ENCODE data around the gene SDK1.

The SDK1 gene

GRCh38 chr7:3591944-3592343 is 290.9 kb downstream of the SDK1 start:
- no peak for DNase-seq

GRCh38 chr7:3592401-3593134 is 291.5 kb downstream of the SDK1 start:
- no peak for DNase-seq

- DNase-seq: no peak
These were observed 293.8 kb downstream of the SDK1 start for GRCh38 chr7:3594901-3595300.

DNA sequence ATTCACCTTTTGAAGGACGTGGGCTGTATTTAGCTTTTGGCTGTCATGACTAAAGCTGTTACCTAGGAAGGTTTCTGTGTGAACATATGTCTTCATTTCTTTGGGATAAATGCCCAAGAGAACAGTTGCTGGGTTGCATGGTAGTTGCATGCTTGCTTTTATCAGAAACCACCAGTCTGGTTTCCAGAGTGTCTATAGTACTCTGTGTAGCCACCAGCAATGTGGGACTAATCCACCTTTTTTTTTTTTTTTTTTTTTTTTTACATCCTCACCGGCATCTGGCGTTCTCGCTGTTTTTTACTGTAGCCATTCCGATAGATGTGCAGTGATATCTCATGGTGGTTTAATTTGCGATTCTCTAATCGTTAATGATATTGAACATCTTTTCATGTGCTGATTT is 297.8 kb downstream of the SDK1 start:
- DNase-seq: no peak

- DNase-seq: no peak
These were observed 304.2 kb downstream of the SDK1 start for GRCh38 chr7:3605222-3605621.

- no peak for DNase-seq
These were observed 305.4 kb downstream of the SDK1 start for GRCh38 chr7:3606436-3606835.

- DNase-seq: no peak
These were observed 306.8 kb downstream of the SDK1 start for GRCh38 chr7:3607847-3608246.

GRCh38 chr7:3616306-3616705 is 315.3 kb downstream of the SDK1 start:
- DNase-seq: no peak

- DNase-seq: no peak
These were observed 329.0 kb downstream of the SDK1 start for GRCh38 chr7:3630081-3630480.

- DNase-seq: no peak
These were observed 333.3 kb downstream of the SDK1 start for GRCh38 chr7:3634396-3634795.

DNA sequence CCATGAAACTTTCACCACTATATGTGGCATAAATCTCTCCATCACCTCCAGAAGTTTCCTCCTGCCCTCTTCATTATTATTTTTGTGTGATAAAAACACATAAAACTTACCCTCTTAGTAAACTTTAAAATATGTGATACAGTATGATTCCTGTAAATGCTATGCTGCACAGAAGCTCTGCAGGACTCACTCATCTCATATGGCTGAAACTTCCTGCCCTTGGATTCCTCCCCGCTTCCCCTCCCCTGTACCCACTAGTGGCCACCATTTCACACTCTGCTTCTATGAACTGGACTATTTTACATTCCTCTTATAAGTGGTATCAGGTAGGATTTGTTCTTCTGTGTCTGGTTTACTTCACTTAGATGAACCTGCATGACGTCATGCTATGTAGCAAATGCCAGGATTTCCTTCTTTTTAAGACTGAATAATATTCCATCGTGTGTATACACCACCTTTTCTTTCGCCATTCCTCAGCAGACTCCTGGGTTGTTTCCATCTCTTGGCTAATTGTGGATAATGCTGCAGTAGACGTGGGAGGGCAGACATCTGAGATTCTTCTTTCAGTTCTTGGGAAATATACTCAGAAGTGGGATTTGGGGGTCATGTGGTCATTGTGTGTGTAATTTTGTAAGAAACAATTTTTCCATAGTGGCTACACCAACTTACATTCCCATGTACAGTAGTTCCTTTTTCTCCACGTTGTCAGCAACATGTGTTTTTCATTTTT is 335.2 kb downstream of the SDK1 start:
- DNase-seq: no peak

- DNase-seq: no peak
These were observed 338.2 kb downstream of the SDK1 start for GRCh38 chr7:3639253-3639652.

GRCh38 chr7:3641582-3641981 is 340.5 kb downstream of the SDK1 start:
- no peak for DNase-seq

GRCh38 chr7:3643091-3643490 is 342.0 kb downstream of the SDK1 start:
- DNase-seq: no peak

DNA sequence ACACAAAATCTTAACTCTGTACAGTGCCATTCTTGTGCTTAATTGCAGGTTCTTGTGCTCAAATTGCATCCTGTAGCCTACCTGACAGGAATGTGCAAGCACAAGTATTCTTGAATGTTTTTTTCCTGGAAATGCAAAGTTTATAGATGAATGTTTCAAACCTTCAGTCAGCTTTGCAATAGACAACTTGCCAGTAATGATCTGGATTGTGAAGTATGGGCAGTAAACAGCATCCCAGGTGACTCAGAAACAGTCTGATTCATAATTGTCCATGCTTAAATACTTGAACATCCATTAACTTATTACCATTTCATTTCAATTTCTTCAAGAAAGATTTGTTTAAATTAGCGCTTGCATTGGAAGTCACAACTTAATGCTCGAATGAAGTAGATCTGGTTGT is 347.2 kb downstream of the SDK1 start:
- no peak for DNase-seq

GRCh38 chr7:3649250-3649649 is 348.2 kb downstream of the SDK1 start:
- DNase-seq: no peak

DNA sequence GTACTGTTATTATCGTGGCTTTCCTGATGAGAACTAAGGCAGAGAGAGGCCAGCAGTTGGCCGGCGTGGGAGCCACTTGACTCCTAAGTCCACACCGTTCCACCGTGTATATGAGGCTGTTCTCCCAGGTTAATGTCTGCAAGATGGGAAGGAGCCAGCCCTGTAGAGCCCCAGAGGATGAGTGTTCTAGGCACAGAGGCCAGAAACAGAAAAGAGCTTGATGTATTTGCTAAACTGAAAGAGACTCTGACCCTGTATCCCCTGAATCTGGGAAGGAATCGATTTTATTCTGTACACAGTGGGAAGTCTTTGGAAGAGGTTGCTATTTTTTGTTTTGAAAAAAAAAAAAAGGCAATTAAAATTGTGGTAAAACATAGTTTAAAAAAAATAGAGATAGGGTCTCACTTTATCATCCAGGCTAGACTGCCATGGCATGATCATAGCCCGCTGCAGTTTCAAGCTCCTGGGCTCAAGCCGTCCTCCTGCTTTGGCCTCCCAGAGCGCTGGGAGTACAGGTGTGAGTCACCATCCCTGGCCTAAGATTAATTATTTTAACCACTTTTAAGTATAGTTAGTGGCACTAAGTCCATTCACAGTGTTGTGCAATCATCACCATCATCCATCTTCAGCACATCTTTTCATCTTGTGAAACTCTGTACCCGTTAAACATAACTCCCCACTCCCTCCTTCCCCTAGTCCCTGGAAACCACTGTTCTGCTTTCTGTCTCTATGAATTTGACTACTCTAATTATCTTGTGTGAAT is 348.8 kb downstream of the SDK1 start:
- no peak for DNase-seq

- DNase-seq: no peak
These were observed 349.8 kb downstream of the SDK1 start for GRCh38 chr7:3650844-3651243.

GRCh38 chr7:3655635-3656034 is 354.6 kb downstream of the SDK1 start:
- DNase-seq: no peak

DNA sequence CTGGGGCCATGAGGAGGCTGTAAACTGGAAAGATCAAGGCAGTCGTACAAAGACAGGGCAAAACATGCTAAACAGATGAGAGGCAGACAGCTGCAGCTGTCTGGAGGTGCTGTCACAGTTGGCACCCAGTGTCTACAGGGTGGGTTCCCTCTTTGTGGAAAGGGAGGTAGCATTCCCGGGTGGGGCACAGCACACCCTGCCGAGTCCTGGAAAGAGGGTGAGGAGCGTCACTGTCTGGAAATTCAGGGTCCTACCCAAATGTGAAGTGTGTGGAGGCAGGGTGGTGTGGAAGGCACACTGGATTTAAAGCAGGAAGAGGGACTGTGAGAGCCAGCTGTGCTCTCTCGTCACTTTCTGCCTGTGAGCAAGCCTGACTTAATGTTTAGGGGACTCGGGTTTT is 356.2 kb downstream of the SDK1 start:
- DNase-seq: no peak

DNA sequence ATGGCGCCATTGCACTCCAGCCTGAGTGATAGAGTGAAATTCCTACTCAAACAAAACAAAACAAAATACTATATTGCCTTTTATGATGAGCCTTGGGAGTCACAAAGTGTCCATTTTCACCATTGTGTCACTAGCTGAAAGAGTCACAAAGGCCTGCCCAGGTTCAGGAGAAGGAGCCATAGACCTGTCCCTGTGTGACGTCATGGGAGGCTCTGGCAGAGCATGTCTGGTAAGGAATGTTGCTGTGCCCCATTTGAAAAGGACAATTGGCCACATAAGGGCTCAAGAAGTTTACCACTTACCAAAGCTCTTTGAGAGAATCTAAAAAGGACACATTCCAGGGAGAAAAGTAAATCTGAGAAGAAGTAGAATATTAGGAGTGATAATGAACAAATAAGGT is 367.7 kb downstream of the SDK1 start:
- DNase-seq: no peak

DNA sequence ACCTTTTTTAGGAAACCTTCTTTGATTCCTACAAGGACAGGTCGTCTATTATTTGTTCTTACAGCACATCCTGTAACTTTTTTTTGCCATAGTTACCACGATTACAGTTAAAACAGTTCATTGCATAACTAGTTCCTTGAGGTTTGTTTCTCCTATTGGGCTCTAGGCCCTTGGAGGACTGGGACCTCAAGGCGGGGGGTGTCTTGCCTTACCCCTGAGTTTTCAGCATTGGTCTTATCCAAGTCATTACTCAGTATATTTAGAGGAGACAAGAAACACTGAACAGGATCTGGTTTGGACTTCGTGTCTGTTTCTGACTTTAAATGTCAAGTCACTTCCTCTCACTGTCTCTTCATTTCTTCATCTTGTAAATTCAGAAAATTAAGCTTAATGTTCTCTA is 369.8 kb downstream of the SDK1 start:
- DNase-seq: no peak

- DNase-seq: no peak
These were observed 372.5 kb downstream of the SDK1 start for GRCh38 chr7:3673524-3673923.

- no peak for DNase-seq
These were observed 377.3 kb downstream of the SDK1 start for GRCh38 chr7:3678314-3678810.

Measured in cerebellar nuclear complex (tissue), 1 donor.